Measurements from ENCODE around the gene PC. TPM values are rescaled to one million over a fixed set of nuclear protein-coding genes. Genes with fewer than 3 reads are reported as not detected.

Gene PC
- polyA plus RNA-seq, 1 donor (not counting 4 experiments of a cell fraction or from before 2014, with no cell fraction given), result 13.3 TPM

DNA sequence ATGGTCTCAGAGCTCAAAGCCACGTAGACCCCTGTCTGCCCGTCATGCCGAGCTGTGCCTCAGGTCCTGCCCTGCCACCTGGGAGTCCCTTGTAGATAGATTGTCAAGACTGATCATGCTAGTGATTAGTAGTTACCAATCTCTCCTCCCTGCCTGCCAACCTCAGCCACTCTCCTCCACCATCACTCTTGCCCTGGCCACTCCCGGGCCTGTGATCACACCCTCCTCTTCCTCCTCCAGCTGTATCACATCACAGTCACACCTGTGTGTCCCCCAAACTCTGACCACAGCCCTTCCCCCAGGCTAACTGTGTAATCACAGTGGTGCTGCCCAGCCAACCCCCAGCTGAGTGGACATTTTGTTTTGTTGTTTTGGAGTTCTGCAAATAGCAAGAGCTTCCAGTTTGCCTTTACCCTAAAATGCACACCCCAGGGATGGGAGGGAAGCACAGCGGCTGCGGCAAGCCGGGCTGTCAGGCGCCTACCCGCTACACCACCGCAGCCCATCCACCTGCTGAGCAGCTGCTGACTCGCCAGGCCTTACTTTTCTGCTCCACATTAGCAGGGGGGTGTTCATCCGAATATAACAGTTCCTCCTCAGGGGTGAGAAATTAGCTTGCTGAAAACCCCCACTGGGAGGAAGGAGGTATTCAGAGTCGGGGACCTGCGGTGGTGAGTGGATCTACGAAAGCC, 55.6 kb downstream of the PC start:
- dilution Hi-C loops (cut with MboI; ENCODE audit: extremely low pct_ligation_motif_present, low sequenced_read_pairs), result no loop called here
- no peak for TF ChIP-seq EZH2 (IDR thresholded peaks at IDR 0.05; ENCODE audit: low read length)
- TF ChIP-seq, protein P1, sequence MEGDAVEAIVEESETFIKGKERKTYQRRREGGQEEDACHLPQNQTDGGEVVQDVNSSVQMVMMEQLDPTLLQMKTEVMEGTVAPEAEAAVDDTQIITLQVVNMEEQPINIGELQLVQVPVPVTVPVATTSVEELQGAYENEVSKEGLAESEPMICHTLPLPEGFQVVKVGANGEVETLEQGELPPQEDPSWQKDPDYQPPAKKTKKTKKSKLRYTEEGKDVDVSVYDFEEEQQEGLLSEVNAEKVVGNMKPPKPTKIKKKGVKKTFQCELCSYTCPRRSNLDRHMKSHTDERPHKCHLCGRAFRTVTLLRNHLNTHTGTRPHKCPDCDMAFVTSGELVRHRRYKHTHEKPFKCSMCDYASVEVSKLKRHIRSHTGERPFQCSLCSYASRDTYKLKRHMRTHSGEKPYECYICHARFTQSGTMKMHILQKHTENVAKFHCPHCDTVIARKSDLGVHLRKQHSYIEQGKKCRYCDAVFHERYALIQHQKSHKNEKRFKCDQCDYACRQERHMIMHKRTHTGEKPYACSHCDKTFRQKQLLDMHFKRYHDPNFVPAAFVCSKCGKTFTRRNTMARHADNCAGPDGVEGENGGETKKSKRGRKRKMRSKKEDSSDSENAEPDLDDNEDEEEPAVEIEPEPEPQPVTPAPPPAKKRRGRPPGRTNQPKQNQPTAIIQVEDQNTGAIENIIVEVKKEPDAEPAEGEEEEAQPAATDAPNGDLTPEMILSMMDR (optimal IDR thresholded peaks at IDR 0.05 in 1 of 3, IDR thresholded peaks at IDR 0.05 in 1 of 3, conservative IDR thresholded peaks at IDR 0.05 in 1 of 3; ENCODE audit: extremely low read depth in 1 of 3, insufficient read depth in 2 of 3, low read length in 3 of 3), result no peak
- Histone ChIP-seq H3K4me1 (ENCODE audit: control insufficient read depth, extremely low read depth, insufficient read depth, low read length) (peaks cover 31% of the 10 kb centered on the region), H3K9me1 (ENCODE audit: control insufficient read depth, extremely low read depth, insufficient read depth, low read length) (peaks cover 2% of the 10 kb centered on the region), H3K9ac (ENCODE audit: control insufficient read depth, extremely low read depth, insufficient read depth, low read length) (no peak overlapping the region), H3K9me3 (ENCODE audit: control insufficient read depth, low read depth, low read length) (no peaks in the 10 kb centered on the region), H3K36me3 (ENCODE audit: control insufficient read depth in 2 of 2, extremely low read depth in 1 of 2, insufficient read depth in 2 of 2, low read length in 2 of 2) (peaks cover 5 to 10% of the 10 kb centered on the region in 2 experiments), H4K20me1 (ENCODE audit: control insufficient read depth, extremely low read depth, insufficient read depth, low read length) (no peaks in the 10 kb centered on the region), H3K4me2 (ENCODE audit: control insufficient read depth, extremely low read depth, insufficient read depth, low read depth, low read length) (no peak overlapping the region), H3K27me3 (ENCODE audit: control insufficient read depth, extremely low read depth, insufficient read depth, low read length) (no peaks in the 10 kb centered on the region), H3K79me2 (ENCODE audit: control insufficient read depth, insufficient read depth, low read length) (peaks cover 31% of the 10 kb centered on the region), H2AFZ (ENCODE audit: control insufficient read depth, low read length) (no peak overlapping the region), H3K4me3 (ENCODE audit: control insufficient read depth in 2 of 3, extremely low read depth in 1 of 3, insufficient read depth in 2 of 3, low read depth in 1 of 3, low read length in 3 of 3) (no peak overlapping the region), H3K27ac (ENCODE audit: control insufficient read depth, insufficient read depth, low read length) (no peak overlapping the region)
- no peak for FAIRE-seq
- DNase-seq (ENCODE audit: low read depth, low spot score), result no peak

DNA sequence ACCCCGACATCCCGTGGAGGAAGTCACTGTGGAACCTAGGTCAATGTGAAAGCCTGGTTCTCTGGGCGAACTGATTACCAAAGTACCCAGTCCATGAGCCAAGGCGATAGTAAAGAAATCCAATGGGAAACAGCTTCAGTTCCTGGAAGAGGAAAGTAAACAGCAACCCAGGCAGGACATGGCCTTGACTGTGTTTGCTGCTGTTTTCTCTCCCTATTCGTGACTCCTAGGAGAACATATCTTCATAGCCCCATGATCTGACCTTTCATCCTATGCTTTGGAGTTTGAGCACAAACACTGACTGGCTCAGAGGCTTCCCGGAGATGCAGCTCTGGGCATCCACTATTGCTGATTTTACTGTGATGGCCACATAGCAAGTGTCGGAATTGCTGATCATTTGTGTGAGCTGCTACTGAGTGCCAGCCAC, 56.2 kb downstream of the PC start:
- Histone ChIP-seq H3K9ac (ENCODE audit: control insufficient read depth, extremely low read depth, insufficient read depth, low read length) (no peak overlapping the region), H3K79me2 (ENCODE audit: control insufficient read depth, insufficient read depth, low read length) (peaks cover 31% of the 10 kb centered on the region), H4K20me1 (ENCODE audit: control insufficient read depth, extremely low read depth, insufficient read depth, low read length) (no peaks in the 10 kb centered on the region), H3K4me3 (ENCODE audit: control insufficient read depth in 2 of 3, extremely low read depth in 1 of 3, insufficient read depth in 2 of 3, low read depth in 1 of 3, low read length in 3 of 3) (no peak overlapping the region), H3K9me1 (ENCODE audit: control insufficient read depth, extremely low read depth, insufficient read depth, low read length) (peaks cover 2% of the 10 kb centered on the region), H3K27me3 (ENCODE audit: control insufficient read depth, extremely low read depth, insufficient read depth, low read length) (no peaks in the 10 kb centered on the region), H3K9me3 (ENCODE audit: control insufficient read depth, low read depth, low read length) (no peaks in the 10 kb centered on the region), H3K4me1 (ENCODE audit: control insufficient read depth, extremely low read depth, insufficient read depth, low read length) (peaks cover 31% of the 10 kb centered on the region), H3K27ac (ENCODE audit: control insufficient read depth, insufficient read depth, low read length) (no peak overlapping the region), H3K4me2 (ENCODE audit: control insufficient read depth, extremely low read depth, insufficient read depth, low read depth, low read length) (no peak overlapping the region), H2AFZ (ENCODE audit: control insufficient read depth, low read length) (no peak overlapping the region), H3K36me3 (ENCODE audit: control insufficient read depth in 2 of 2, extremely low read depth in 1 of 2, insufficient read depth in 2 of 2, low read length in 2 of 2) (peaks cover 5 to 10% of the 10 kb centered on the region in 2 experiments)
- dilution Hi-C loops (cut with MboI; ENCODE audit: extremely low pct_ligation_motif_present, low sequenced_read_pairs), result no loop called here
- TF ChIP-seq, protein P1 (optimal IDR thresholded peaks at IDR 0.05 in 1 of 3, IDR thresholded peaks at IDR 0.05 in 1 of 3, conservative IDR thresholded peaks at IDR 0.05 in 1 of 3; ENCODE audit: extremely low read depth in 1 of 3, insufficient read depth in 2 of 3, low read length in 3 of 3), result no peak
- FAIRE-seq, result no peak
- DNase-seq (ENCODE audit: low read depth, low spot score), result no peak
